Activated B cell treated with CpG ODN at 0.5 μM for 24 hours (primary cell): ENCODE measurements around the gene IGF2BP2. TPM values are rescaled to one million over a fixed set of nuclear protein-coding genes. Genes with fewer than 3 reads are reported as not detected.

Experiments
- ATAC-seq: fragments of 200-7000 bp; cut with Tn5 transposase; one replicate; pipeline ENCODE4 v1.10.0; 2021; ENCODE audit warnings: low read depth, mild to moderate bottlenecking, moderate library complexity
- CTCF ChIA-PET: fragments of 350-600 bp; sonication (Branson Sonifier 250); formaldehyde crosslinking; loops from one replicate; lab custom pipeline; 2021; ENCODE audit warnings: antibody characterized with exemption; lab: Charles Lee
- POLR2A ChIA-PET: fragments of 350-600 bp; sonication (Branson Sonifier 250); formaldehyde crosslinking; loops from one replicate; lab custom pipeline; 2021; ENCODE audit warnings: antibody characterized with exemption; lab: Charles Lee
- DNase-seq: peaks from one replicate; pipeline ENCODE4 v3.0.0; 2022
- H3K27ac Mint-ChIP-seq: one replicate; pipeline ENCODE4 v1.8.0; 2020; ENCODE audit warnings: mixed read lengths
- H3K27me3 Mint-ChIP-seq: one replicate; pipeline ENCODE4 v1.8.0; 2021; ENCODE audit warnings: mixed read lengths
- H3K36me3 Mint-ChIP-seq: one replicate; pipeline ENCODE4 v1.8.0; 2021; ENCODE audit warnings: low read depth, mixed read lengths
- H3K4me1 Mint-ChIP-seq: one replicate; pipeline ENCODE4 v1.8.0; 2021; ENCODE audit warnings: mixed read lengths
- H3K4me3 Mint-ChIP-seq: one replicate; pipeline ENCODE4 v1.8.0; 2020; ENCODE audit warnings: mild to moderate bottlenecking, mixed read lengths
- H3K9me3 Mint-ChIP-seq: one replicate; pipeline ENCODE4 v1.8.0; 2020; ENCODE audit warnings: mixed read lengths
- intact Hi-C: fragments of 100-400 bp; cut with micrococcal nuclease; formaldehyde crosslinking; loops from one replicate; pipeline ENCODE4 v1.15.1; 2024
- total RNA-seq: library from RNA; stranded (reverse); gene quantifications from 2 replicates; pipeline ENCODE4 v1.2.3, GENCODE V29; 2022
- TF ChIP-seq, protein P1 (sequence below): fragments of 200-600 bp; IDR thresholded peaks from one replicate; pipeline ENCODE4 v1.8.0; 2022; ENCODE audit warnings: antibody characterized with exemption, mild to moderate bottlenecking

IGF2BP2 gene
- total RNA-seq, 1 donor from 2014 or later: 0.69 TPM

DNA sequence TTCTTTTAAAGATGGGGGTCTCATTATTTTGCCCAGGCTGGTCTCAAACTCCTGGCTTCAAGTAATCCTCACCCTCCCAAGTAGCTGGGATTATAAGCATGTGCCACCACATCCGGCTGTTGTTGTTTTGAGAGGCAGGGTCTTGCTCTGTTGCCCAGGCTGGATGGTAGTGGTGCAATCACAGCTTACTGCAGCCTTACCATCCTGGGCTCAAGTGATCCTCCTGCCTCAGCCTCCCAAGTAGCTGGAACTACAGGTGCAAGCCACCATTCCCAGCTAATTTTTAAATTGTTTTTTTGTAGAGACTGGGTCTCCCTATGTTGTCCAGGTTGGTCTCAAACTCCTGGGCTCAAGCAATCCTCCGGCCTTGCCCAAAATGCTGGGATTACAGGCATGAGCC, 133.2 kb downstream of the IGF2BP2 start:
- intact Hi-C loops: no loop called here
- ATAC-seq (no peak), DNase-seq (no peak)
- POLR2A ChIA-PET: interaction anchor here (0.5 kb wide), 1 partner anchor 1394 kb away, joined by 4 read pairs; no protein-coding TSS in a partner anchor
- CTCF ChIA-PET: no interaction called here
- Mint-ChIP-seq H3K27ac (no peak overlapping the region), H3K4me3 (no peak overlapping the region), H3K9me3 (no peaks in the 10 kb centered on the region), H3K36me3 (no peaks in the 10 kb centered on the region), H3K4me1 (no peaks in the 10 kb centered on the region), H3K27me3 (peaks cover 6% of the 10 kb centered on the region)
- TF ChIP-seq, protein P1, sequence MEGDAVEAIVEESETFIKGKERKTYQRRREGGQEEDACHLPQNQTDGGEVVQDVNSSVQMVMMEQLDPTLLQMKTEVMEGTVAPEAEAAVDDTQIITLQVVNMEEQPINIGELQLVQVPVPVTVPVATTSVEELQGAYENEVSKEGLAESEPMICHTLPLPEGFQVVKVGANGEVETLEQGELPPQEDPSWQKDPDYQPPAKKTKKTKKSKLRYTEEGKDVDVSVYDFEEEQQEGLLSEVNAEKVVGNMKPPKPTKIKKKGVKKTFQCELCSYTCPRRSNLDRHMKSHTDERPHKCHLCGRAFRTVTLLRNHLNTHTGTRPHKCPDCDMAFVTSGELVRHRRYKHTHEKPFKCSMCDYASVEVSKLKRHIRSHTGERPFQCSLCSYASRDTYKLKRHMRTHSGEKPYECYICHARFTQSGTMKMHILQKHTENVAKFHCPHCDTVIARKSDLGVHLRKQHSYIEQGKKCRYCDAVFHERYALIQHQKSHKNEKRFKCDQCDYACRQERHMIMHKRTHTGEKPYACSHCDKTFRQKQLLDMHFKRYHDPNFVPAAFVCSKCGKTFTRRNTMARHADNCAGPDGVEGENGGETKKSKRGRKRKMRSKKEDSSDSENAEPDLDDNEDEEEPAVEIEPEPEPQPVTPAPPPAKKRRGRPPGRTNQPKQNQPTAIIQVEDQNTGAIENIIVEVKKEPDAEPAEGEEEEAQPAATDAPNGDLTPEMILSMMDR: no peak

DNA sequence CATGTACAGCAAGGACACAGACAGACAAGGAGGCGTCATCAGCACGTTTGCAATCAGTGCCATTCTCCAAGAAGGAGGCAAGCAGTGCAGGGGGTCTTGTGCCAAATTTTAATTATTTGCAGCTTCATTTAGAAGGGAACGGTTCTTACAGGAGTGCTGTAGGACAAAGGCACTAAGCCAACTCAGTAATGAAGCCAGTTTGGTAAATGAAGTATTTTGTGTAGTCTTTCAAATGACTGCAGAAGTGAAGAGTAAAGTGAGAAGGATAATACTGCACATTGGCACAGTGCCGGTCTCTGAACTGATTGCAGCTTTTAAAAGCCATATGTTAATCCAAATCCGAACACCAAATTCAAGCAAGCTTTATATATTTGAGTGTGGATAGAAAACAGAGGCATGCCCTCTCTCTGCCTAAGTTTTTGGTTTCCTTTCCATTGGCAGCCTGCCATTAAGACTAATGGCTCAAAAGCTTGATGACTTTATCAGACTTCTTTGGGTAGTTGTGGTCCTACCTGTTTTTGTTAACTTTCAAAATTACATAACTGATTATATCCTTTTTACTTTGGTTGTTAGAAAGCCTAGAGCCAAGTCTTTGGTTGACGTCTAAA, 137.5 kb downstream of the IGF2BP2 start:
- Mint-ChIP-seq H3K9me3 (peaks cover under 1% of the 10 kb centered on the region), H3K36me3 (no peaks in the 10 kb centered on the region), H3K4me1 (no peaks in the 10 kb centered on the region), H3K27ac (no peak overlapping the region), H3K4me3 (no peak overlapping the region), H3K27me3 (peaks cover 4% of the 10 kb centered on the region)
- TF ChIP-seq, protein P1: no peak
- ChIA-PET CTCF (no interaction called here), POLR2A (no interaction called here)
- ATAC-seq (no peak), DNase-seq (no peak)
- intact Hi-C loops: no loop called here

DNA sequence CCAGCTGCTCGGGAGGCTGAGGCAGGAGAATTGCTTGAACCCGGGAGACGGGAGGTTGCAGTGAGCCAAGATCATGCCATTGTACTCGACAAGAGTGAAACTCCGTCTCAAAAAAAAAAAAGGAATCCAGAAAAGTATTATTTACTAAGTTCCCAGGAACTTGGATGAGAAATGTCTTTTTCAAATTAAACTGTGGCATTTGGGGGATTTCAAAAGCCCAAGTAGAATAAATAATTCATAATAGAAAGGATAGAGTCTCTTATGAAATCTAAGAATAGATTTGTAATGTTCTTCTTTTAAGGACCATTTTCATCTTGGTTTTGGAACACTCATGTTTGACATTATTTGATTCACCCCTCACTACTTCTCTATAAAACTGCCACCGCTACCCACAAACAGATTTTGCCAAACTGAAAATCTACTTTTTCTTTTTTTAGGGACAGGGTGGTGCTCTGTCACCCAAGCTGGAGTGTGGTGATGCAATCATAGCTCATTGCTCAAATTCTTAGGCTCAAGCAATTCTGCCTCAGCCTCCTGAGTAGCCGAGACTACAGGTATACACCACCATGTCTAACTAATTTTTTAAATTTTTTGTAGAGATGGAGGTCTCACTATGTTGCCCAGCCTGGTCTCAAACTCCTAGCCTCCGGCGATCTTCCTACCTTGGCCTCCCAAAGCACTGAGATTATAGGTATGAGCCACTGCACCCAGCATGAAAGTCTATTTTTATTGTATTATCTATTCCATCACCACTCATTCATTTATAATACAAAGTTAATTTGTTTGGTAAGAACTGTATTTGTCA, 139.4 kb downstream of the IGF2BP2 start:
- Mint-ChIP-seq H3K27ac (no peak overlapping the region), H3K27me3 (peaks cover 4% of the 10 kb centered on the region), H3K36me3 (no peaks in the 10 kb centered on the region), H3K9me3 (peaks cover 11% of the 10 kb centered on the region), H3K4me3 (no peak overlapping the region), H3K4me1 (no peaks in the 10 kb centered on the region)
- intact Hi-C loops: no loop called here
- TF ChIP-seq, protein P1: no peak
- ATAC-seq (no peak), DNase-seq (no peak)
- CTCF ChIA-PET: no interaction called here
- POLR2A ChIA-PET: no interaction called here

DNA sequence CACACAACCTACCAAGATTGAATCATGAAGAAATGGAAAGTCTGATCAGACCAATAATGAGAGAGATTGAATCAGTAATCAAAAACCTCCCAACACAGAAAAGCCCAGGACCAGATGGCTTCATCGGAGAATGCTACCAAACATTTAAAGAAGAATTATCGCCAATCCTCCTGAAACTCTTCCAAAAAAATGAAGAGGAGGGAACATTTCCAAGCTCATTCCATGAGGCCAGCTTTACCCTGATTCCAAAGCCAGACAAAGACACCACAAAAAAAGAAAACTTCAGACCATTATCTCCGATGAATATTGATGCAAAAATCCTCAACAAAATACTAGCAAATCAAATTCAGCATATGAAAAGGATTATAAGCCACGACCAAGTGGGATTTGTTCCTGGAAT, 144.6 kb downstream of the IGF2BP2 start:
- ChIA-PET CTCF (no interaction called here), POLR2A (no interaction called here)
- ATAC-seq (no peak), DNase-seq (no peak)
- Mint-ChIP-seq H3K9me3 (peaks cover 25% of the 10 kb centered on the region), H3K27ac (no peak overlapping the region), H3K4me1 (no peaks in the 10 kb centered on the region), H3K27me3 (no peaks in the 10 kb centered on the region), H3K4me3 (no peak overlapping the region), H3K36me3 (no peaks in the 10 kb centered on the region)
- TF ChIP-seq, protein P1: no peak
- intact Hi-C loops: no loop called here

DNA sequence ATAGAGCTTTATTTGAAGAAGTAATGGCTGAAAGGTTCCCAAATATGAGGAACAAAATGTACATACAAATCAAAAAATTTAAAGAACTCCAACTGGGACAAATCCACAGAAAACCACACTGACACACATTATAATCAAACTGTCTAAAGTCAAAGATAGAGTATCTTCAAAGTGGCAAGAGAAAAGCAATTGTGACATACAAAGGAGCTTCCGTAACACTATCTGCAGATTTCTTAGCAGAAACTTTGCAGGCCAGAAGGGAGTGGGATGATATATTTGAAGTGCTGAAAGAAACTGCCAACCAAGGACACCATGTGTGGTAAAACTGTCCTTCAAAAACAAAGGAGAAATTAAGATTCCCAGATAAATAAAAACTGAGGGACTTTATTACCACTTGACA, 146.8 kb downstream of the IGF2BP2 start:
- Mint-ChIP-seq H3K27ac (no peak overlapping the region), H3K9me3 (peaks cover 25% of the 10 kb centered on the region), H3K27me3 (peaks cover 4% of the 10 kb centered on the region), H3K36me3 (no peaks in the 10 kb centered on the region), H3K4me1 (no peaks in the 10 kb centered on the region), H3K4me3 (no peak overlapping the region)
- CTCF ChIA-PET: interaction anchor here (1.7 kb wide), 1 partner anchor 91 kb away, joined by 10 read pairs; no protein-coding TSS in a partner anchor
- intact Hi-C loops: no loop called here
- DNase-seq: no peak
- POLR2A ChIA-PET: no interaction called here
- ATAC-seq: no peak
- TF ChIP-seq, protein P1: no peak
